OCI-LY3 (cell line): ENCODE measurements around the gene ABCF2.

ENCODE experiments used
- H2AFZ ChIP-seq: fragments of 200-600, 300-600 bp; shearing (Covaris generic); 2 replicates; pipeline ENCODE4 v1.6.0; 2014; ENCODE audit warnings: antibody characterized with exemption, low read depth, low read length
- H3K27ac ChIP-seq: fragments of 200-600, 300-600 bp; sonication (generic); 2 replicates; pipeline ENCODE4 v1.5.1; 2014; ENCODE audit warnings: mild to moderate bottlenecking, low read length, moderate library complexity, mixed read lengths
- H3K27me3 ChIP-seq: fragments of 200-600, 300-600 bp; sonication (generic); 2 replicates; pipeline ENCODE4 v1.6.1; 2014; ENCODE audit warnings: low read depth, low read length, mixed read lengths
- H3K36me3 ChIP-seq: fragments of 200-600, 300-600 bp; sonication (generic); replicated peaks from 2 replicates; pipeline ENCODE3; 2014; ENCODE audit warnings: low read depth, low read length, mixed read lengths
- H3K4me1 ChIP-seq: fragments of 300-600, 200-600 bp; sonication (generic); 2 replicates; pipeline ENCODE4 v1.6.1; 2014; ENCODE audit warnings: low read length, mixed read lengths
- H3K4me2 ChIP-seq: fragments of 200-600, 300-600 bp; sonication (generic); 2 replicates; pipeline ENCODE4 v1.6.1; 2014; ENCODE audit warnings: low read length, mixed read lengths
- H3K4me3 ChIP-seq: fragments of 300-600, 200-600 bp; sonication (generic); 2 replicates; pipeline ENCODE4 v1.5.1; 2014; ENCODE audit warnings: antibody characterized with exemption, mild to moderate bottlenecking, low read length, moderate library complexity
- H3K79me2 ChIP-seq: fragments of 300-600, 200-600 bp; shearing (Covaris generic); 2 replicates; pipeline ENCODE4 v1.6.1; 2014; ENCODE audit warnings: mild to moderate bottlenecking, low read length, mixed read lengths
- H3K9ac ChIP-seq: fragments of 300-600, 200-600 bp; shearing (Covaris generic); 2 replicates; pipeline ENCODE4 v1.6.0; 2014; ENCODE audit warnings: mild to moderate bottlenecking, low read length, moderate library complexity
- H3K9me3 ChIP-seq: fragments of 200-600, 300-600 bp; shearing (Covaris generic); 2 replicates; pipeline ENCODE4 v1.6.1; 2014; ENCODE audit warnings: low read length, mixed read lengths; ENCODE audit not compliant: insufficient read depth
- H4K20me1 ChIP-seq: fragments of 200-600, 300-600 bp; sonication (generic); 2 replicates; pipeline ENCODE4 v1.6.1; 2016; ENCODE audit warnings: low read length, mixed read lengths; ENCODE audit not compliant: insufficient read depth
- EZH2phosphoT487 ChIP-seq: fragments of 200-600 bp; shearing (Covaris generic); IDR thresholded peaks from 2 replicates; pipeline ENCODE4 v1.6.1; 2018; ENCODE audit warnings: antibody characterized with exemption, mixed run types, low read depth
- TF ChIP-seq, protein P1 (sequence below): fragments of 200-600, 300-600 bp; sonication (generic); IDR thresholded peaks from 2 replicates; pipeline ENCODE4 v1.5.1; 2014; ENCODE audit warnings: antibody characterized with exemption, low read length, low read depth

The ABCF2 gene

DNA sequence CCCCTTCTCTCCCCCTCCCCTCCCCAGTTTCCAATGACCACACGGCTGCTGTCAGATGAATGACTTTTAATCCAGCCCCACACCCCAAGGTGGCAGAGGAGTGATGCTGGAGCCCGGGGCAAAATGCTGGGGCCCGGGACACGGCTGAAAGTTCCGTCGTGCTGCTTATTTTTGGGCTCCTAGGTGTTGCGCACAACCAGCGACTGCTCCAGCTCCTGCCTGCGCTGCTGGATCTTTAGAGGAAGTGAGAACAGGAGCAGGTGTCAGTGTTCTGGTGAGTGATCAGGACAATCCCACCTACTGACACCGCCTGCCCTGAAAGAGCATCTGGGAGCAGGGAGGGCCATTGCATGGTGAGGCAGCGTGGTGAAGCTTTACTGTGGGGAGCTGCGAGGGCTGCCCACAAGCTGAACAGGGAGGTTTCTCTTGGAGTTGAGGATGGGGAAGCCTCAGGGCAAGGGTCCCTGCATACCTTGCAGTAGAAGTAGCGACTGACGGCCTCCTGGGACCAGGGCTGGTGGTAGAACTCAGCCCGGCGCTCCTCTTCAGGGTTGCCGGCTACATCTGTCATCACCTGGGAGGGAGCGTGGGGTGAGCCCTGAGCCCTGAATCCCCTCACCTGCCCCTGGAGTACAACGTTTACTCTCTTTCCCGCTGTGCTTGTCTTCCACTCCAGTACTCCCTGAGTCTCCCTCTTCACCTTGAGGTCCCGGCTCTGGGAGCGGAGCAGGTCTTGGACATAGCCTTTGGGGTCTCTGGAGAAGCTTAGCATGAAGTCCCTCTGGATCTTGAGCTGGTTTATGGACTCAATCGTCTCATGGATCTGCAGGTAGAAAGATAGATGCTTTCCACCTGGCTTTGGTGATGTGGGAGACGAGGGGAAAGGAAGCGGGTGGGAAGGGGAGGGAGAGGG lies 12.2 kb upstream of the ABCF2 start:
- Histone ChIP-seq H3K79me2 (peaks cover 2% of the 10 kb centered on the region), H4K20me1 (peaks cover 36% of the 10 kb centered on the region), H3K27me3 (no peaks in the 10 kb centered on the region), H2AFZ (no peak overlapping the region), H3K9me3 (no peaks in the 10 kb centered on the region), H3K9ac (no peak overlapping the region), H3K4me2 (peak overlapping the region; percentile 27; the same call in 1 of the 2 replicates), H3K27ac (no peak overlapping the region), H3K4me1 (peaks cover 25% of the 10 kb centered on the region), H3K4me3 (no peak overlapping the region), H3K36me3 (peaks cover 12% of the 10 kb centered on the region)
- no peak for TF ChIP-seq EZH2phosphoT487
- TF ChIP-seq, protein P1, sequence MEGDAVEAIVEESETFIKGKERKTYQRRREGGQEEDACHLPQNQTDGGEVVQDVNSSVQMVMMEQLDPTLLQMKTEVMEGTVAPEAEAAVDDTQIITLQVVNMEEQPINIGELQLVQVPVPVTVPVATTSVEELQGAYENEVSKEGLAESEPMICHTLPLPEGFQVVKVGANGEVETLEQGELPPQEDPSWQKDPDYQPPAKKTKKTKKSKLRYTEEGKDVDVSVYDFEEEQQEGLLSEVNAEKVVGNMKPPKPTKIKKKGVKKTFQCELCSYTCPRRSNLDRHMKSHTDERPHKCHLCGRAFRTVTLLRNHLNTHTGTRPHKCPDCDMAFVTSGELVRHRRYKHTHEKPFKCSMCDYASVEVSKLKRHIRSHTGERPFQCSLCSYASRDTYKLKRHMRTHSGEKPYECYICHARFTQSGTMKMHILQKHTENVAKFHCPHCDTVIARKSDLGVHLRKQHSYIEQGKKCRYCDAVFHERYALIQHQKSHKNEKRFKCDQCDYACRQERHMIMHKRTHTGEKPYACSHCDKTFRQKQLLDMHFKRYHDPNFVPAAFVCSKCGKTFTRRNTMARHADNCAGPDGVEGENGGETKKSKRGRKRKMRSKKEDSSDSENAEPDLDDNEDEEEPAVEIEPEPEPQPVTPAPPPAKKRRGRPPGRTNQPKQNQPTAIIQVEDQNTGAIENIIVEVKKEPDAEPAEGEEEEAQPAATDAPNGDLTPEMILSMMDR, result no peak

DNA sequence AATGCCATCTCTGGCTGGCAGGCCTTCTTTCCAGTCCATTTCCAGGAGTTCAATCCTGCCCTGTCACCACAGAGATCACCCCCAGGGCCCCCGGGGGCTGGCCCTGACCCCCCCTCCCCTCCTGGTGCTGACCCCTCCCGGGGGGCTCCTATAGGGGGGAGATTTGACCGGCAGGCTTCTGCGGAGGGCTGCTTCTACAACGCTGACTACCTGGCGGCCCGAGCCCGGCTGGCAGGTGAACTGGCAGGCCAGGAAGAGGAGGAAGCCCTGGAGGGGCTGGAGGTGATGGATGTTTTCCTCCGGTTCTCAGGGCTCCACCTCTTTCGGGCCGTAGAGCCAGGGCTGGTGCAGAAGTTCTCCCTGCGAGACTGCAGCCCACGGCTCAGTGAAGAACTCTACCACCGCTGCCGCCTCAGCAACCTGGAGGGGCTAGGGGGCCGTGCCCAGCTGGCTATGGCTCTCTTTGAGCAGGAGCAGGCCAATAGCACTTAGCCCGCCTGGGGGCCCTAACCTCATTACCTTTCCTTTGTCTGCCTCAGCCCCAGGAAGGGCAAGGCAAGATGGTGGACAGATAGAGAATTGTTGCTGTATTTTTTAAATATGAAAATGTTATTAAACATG lies 11.3 kb upstream of the ABCF2 start:
- H3K79me2 ChIP-seq, result peaks cover 11% of the 10 kb centered on the region
- no peaks in the 10 kb centered on the region for H3K27me3 ChIP-seq
- no peak overlapping the region for H3K27ac ChIP-seq
- H3K9me3 ChIP-seq, result no peaks in the 10 kb centered on the region
- TF ChIP-seq, protein P1, result no peak
- no peak for TF ChIP-seq EZH2phosphoT487
- no peak overlapping the region for H3K4me3 ChIP-seq
- H3K36me3 ChIP-seq, result peaks cover 12% of the 10 kb centered on the region
- H2AFZ ChIP-seq, result no peak overlapping the region
- no peak overlapping the region for H3K9ac ChIP-seq
- H3K4me1 ChIP-seq, result peaks cover 24% of the 10 kb centered on the region
- H4K20me1 ChIP-seq, result peaks cover 44% of the 10 kb centered on the region
- no peak overlapping the region; the same call in 1 of the 2 replicates for H3K4me2 ChIP-seq

GRCh38 chr7:151237244-151238189 lies 10.5 kb upstream of the ABCF2 start:
- H3K36me3 ChIP-seq, result peaks cover 12% of the 10 kb centered on the region
- no peak overlapping the region for H3K27ac ChIP-seq
- no peak for TF ChIP-seq EZH2phosphoT487
- TF ChIP-seq, protein P1, result no peak
- peaks cover 46% of the 10 kb centered on the region for H4K20me1 ChIP-seq
- H2AFZ ChIP-seq, result no peak overlapping the region
- no peaks in the 10 kb centered on the region for H3K9me3 ChIP-seq
- peaks cover 19% of the 10 kb centered on the region for H3K79me2 ChIP-seq
- peaks cover 20% of the 10 kb centered on the region for H3K4me1 ChIP-seq
- H3K4me2 ChIP-seq, result no peak overlapping the region
- no peak overlapping the region for H3K9ac ChIP-seq
- H3K4me3 ChIP-seq, result no peak overlapping the region
- no peaks in the 10 kb centered on the region for H3K27me3 ChIP-seq
